Central memory CD8-positive, alpha-beta T cell (primary cell): ENCODE results near the gene FGR.
"Not testable (repeated sequence)": the region's sequence is repeated elsewhere in the genome, so short reads cannot be mapped to it uniquely, and the experiment has no call there.

ENCODE experiments used
- ATAC-seq: fragments of 150-1000 bp; cut with Tn5 transposase; replicated peaks from 2 replicates; pipeline ENCODE4 v1.10.0; 2022; ENCODE audit warnings: mild to moderate bottlenecking, moderate FRiP score, moderate number of reproducible peaks; ENCODE audit not compliant: poor library complexity, severe bottlenecking; ENCODE audit errors: extremely low read depth
- DNase-seq, 2 donors: peaks; one replicate each; pipeline ENCODE4 v3.0.0; 2021; ENCODE audit warnings: low spot score in 2 of 2
- H3K27ac Mint-ChIP-seq: one replicate; pipeline ENCODE4 v1.8.0; 2022; ENCODE audit warnings: low read depth, mild to moderate bottlenecking, moderate library complexity, mixed read lengths
- H3K27me3 Mint-ChIP-seq: one replicate; pipeline ENCODE4 v1.8.0; 2022; ENCODE audit warnings: mixed read lengths
- H3K36me3 Mint-ChIP-seq: one replicate; pipeline ENCODE4 v1.8.0; 2022; ENCODE audit warnings: mild to moderate bottlenecking, moderate library complexity, mixed read lengths; ENCODE audit not compliant: insufficient read depth
- H3K4me1 Mint-ChIP-seq: one replicate; pipeline ENCODE4 v1.8.0; 2022; ENCODE audit warnings: mixed read lengths
- H3K4me3 Mint-ChIP-seq: one replicate; pipeline ENCODE4 v1.8.0; 2022; ENCODE audit warnings: mild to moderate bottlenecking, moderate library complexity, mixed read lengths
- H3K9me3 Mint-ChIP-seq: one replicate; pipeline ENCODE4 v1.8.0; 2022; ENCODE audit warnings: mixed read lengths

The FGR gene

GRCh38 chr1:27655151-27655937 lies 20.4 kb upstream of the FGR start:
- Mint-ChIP-seq H3K4me1 (peaks cover 35% of the 10 kb centered on the region), H3K27me3 (no peaks in the 10 kb centered on the region), H3K4me3 (no peak overlapping the region), H3K36me3 (peaks cover 10% of the 10 kb centered on the region), H3K27ac (peak overlapping the region; percentile 53), H3K9me3 (no peaks in the 10 kb centered on the region)
- ATAC-seq, result no peak
- DNase-seq, result no peak

DNA sequence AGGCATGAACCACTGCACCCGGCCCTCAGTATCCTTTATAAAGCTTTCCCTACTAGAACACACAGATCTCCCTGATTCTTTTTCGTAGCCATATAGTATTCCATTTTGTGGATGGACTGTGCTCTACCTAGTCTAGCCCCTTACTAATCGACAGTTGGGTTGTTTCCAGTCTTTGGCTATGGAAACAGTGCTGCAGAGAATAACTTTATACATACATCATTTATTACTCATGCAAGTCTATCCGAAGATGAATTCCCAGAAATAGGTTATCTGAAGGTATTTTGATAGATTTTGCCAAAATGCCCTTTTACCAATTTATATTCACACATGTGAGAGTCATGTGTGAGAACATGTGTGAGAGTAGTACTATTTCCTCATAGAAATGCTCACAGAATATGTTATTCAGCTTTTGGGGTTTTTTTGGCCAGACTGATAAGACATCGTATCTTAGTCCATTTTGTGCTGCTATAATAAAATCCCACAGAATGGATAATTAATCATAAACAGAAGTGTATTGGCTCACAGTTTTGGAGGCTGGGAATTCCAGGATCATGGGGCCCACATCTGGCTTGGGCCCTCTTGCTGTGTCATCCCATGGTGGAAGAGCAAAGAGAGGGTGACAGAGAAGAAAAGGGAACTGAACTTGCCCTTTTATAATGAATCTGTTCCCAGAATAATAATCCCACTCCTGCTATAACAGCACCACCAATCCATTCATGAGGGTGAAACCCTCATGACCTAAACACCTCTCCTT lies 17.3 kb upstream of the FGR start:
- peaks cover 21% of the 10 kb centered on the region for H3K4me1 Mint-ChIP-seq
- H3K36me3 Mint-ChIP-seq, result no peaks in the 10 kb centered on the region
- ATAC-seq (no peak), DNase-seq (no peak)
- no peak overlapping the region for H3K4me3 Mint-ChIP-seq
- no peak overlapping the region for H3K27ac Mint-ChIP-seq
- H3K27me3 Mint-ChIP-seq, result no peaks in the 10 kb centered on the region
- no peaks in the 10 kb centered on the region for H3K9me3 Mint-ChIP-seq

- H3K36me3 Mint-ChIP-seq, result no peaks in the 10 kb centered on the region
- ATAC-seq, result no peak
- DNase-seq, result no peak
- no peaks in the 10 kb centered on the region for H3K27me3 Mint-ChIP-seq
- peak overlapping the region; percentile 30 for H3K27ac Mint-ChIP-seq
- H3K4me3 Mint-ChIP-seq, result no peak overlapping the region
- H3K4me1 Mint-ChIP-seq, result peaks cover 21% of the 10 kb centered on the region
- no peaks in the 10 kb centered on the region for H3K9me3 Mint-ChIP-seq
These were observed 15.7 kb upstream of the FGR start for GRCh38 chr1:27650539-27651175.

- no peak for ATAC-seq
- no peak for DNase-seq
- Mint-ChIP-seq H3K9me3 (no peaks in the 10 kb centered on the region), H3K27me3 (no peaks in the 10 kb centered on the region), H3K4me3 (no peak overlapping the region), H3K4me1 (peaks cover 16% of the 10 kb centered on the region), H3K27ac (peak overlapping the region; percentile 30), H3K36me3 (no peaks in the 10 kb centered on the region)
These were observed 15.2 kb upstream of the FGR start for GRCh38 chr1:27650171-27650538.

DNA sequence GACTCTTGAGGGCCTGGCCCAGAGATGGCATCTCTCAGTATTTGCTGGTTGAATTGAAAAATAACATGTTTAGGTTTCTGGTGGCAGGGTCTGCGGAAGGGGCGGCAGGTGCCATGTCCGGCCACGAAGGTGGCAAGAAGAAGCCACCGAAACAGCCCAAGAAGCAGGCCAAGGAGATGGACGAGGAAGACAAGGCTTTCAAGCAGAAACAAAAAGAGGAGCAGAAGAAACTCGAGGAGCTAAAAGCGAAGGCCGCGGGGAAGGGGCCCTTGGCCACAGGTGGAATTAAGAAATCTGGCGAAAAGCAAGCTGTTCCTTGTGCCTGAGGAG lies 14.3 kb upstream of the FGR start:
- DNase-seq (no peak), ATAC-seq (no peak)
- no peak overlapping the region for H3K27ac Mint-ChIP-seq
- H3K36me3 Mint-ChIP-seq, result no peaks in the 10 kb centered on the region
- peaks cover 15% of the 10 kb centered on the region for H3K4me1 Mint-ChIP-seq
- H3K4me3 Mint-ChIP-seq, result no peak overlapping the region
- no peaks in the 10 kb centered on the region for H3K9me3 Mint-ChIP-seq
- no peaks in the 10 kb centered on the region for H3K27me3 Mint-ChIP-seq

DNA sequence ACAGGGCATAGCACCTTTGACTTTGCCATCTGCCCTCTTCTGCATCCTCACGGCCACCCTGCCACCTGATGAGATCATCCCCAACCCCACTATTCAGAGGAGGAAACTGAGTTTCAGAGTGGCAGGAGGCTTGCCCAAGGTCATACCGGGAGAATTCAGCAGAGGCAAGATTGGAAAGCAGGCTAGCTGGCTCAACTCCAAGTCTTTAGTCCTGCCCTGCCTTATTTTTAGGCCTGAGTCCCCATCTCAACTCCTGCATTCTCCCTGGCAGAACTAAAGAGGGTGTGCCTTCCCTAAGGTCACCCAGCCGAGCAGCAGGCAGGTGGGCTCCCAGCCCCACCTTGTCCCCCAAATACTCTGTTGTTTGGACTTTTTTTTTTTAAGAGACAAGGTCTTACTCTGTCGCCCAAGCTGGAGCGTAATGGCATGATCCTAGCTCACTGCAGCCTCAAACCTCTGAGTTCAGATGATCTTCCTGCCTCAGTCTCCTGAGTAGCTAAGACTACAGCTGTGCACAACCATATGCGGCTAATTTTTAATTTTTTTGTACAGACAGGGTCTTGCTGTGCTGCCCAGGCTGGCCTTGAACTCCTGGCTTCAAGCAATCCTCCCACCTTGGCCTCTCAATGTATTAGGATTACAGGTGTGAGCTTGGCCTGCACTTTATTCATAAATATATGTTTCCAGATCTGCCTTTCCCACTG lies 13.8 kb upstream of the FGR start:
- no peak for DNase-seq
- Mint-ChIP-seq H3K27ac (no peak overlapping the region), H3K9me3 (no peaks in the 10 kb centered on the region), H3K27me3 (no peaks in the 10 kb centered on the region), H3K4me1 (peaks cover 20% of the 10 kb centered on the region), H3K36me3 (no peaks in the 10 kb centered on the region), H3K4me3 (no peak overlapping the region)
- ATAC-seq, result no peak

DNA sequence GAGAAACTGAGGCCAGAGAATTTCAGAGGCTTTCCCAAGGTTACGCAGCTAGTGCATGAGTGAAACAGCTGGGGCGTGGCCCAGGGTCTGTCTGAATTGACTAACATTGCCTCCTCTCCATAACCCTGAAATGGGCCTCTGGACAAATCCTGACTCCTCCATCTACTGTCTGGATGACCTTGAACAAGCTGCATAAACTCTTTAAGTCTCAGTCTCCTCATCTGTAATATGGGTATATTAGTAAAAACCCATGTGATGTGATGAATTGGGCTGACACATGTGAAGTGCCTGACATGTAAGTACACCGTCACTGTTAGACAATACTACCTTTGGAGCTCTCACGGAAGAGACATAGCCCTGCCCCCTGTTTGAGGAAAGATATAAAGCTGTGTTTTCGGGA lies 12.3 kb upstream of the FGR start:
- Mint-ChIP-seq H3K4me3 (no peak overlapping the region), H3K36me3 (no peaks in the 10 kb centered on the region), H3K9me3 (no peaks in the 10 kb centered on the region), H3K4me1 (peaks cover 25% of the 10 kb centered on the region), H3K27ac (no peak overlapping the region), H3K27me3 (no peaks in the 10 kb centered on the region)
- no peak for DNase-seq
- ATAC-seq, result no peak

DNA sequence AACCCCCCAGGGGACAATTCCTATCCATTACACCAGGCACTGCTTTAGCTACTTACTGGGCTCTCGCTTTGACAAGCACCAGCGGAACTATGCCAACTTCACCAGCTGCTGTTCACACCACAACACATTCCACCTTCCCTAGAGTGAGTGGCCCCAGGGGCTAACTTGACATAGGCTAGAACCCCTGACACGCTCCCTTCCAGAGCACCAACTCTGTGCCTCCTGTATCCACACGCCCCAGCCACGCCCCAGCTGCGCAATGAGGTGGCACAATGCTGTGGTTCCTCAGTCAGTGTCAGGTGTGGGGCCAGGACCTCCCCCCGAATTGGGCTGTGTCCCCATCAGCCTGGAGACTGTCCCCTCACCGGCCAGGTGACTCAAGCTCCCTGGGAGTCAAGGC lies 11.7 kb upstream of the FGR start:
- H3K4me3 Mint-ChIP-seq, result no peak overlapping the region
- peaks cover 25% of the 10 kb centered on the region for H3K4me1 Mint-ChIP-seq
- no peaks in the 10 kb centered on the region for H3K27me3 Mint-ChIP-seq
- H3K27ac Mint-ChIP-seq, result no peak overlapping the region
- no peaks in the 10 kb centered on the region for H3K36me3 Mint-ChIP-seq
- DNase-seq (no peak), ATAC-seq (no peak)
- H3K9me3 Mint-ChIP-seq, result no peaks in the 10 kb centered on the region

DNA sequence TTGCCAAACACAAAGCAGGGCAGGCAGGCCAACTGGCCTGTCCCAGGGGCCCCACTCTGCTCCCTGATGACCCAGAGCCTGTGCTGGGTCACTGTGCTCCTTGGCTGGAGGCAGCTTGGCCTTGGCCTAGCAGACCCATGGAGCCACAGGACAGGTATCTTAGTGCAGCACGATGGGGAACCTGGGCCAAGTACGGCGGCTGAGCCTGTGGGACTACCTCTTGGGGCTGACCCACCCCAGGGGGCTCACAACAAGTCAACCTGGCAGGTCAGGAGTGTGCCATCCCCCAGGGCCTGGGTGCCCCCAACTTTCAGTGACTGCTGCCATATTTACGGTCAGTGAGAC lies 10.1 kb upstream of the FGR start:
- Mint-ChIP-seq H3K4me1 (peaks cover 15% of the 10 kb centered on the region), H3K27ac (no peak overlapping the region), H3K27me3 (no peaks in the 10 kb centered on the region), H3K4me3 (no peak overlapping the region), H3K9me3 (no peaks in the 10 kb centered on the region), H3K36me3 (no peaks in the 10 kb centered on the region)
- ATAC-seq, result no peak
- no peak for DNase-seq

DNA sequence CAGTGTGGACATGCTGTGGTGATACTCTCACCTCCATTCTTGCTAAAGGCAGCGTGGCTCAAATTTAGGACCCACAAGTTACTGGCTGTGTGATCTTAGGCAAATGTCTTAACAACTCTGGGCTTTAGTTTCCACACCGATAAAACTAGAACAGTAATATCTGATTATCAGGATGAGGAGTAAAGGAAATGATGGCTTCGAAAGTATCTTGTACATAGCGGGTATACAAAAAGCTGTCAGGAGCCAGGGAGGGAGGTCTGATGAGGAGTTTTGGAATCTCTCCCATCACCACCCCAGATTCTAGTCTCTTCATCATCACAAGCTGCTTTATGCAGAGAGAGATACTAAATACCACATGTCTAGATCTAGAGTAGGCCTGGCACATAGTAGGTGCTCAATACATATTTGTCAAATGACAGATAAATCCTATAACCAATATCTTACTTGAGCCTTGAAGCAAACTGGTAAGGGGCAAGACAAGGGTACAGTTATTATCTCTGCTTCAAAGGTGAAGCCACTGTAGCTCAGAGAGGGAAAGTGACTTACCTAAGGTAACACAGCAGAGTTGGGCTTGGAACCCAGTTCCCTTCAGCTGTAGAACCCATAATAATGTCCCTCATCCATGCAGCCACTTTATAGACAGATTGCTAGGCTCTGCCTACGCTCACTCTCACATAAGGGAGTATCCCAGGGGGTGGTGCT lies 9.5 kb upstream of the FGR start:
- Mint-ChIP-seq H3K9me3 (no peaks in the 10 kb centered on the region), H3K27me3 (no peaks in the 10 kb centered on the region), H3K4me1 (peaks cover 13% of the 10 kb centered on the region), H3K36me3 (no peaks in the 10 kb centered on the region), H3K4me3 (no peak overlapping the region), H3K27ac (no peak overlapping the region)
- no peak for ATAC-seq
- no peak for DNase-seq

GRCh38 chr1:27643600-27644368 lies 8.8 kb upstream of the FGR start:
- H3K27me3 Mint-ChIP-seq, result no peaks in the 10 kb centered on the region
- H3K4me3 Mint-ChIP-seq, result no peak overlapping the region
- H3K27ac Mint-ChIP-seq, result no peak overlapping the region
- peaks cover 17% of the 10 kb centered on the region for H3K4me1 Mint-ChIP-seq
- DNase-seq (peak; percentile 53), ATAC-seq (peak; percentile 82)
- H3K9me3 Mint-ChIP-seq, result no peaks in the 10 kb centered on the region
- H3K36me3 Mint-ChIP-seq, result no peaks in the 10 kb centered on the region

DNA sequence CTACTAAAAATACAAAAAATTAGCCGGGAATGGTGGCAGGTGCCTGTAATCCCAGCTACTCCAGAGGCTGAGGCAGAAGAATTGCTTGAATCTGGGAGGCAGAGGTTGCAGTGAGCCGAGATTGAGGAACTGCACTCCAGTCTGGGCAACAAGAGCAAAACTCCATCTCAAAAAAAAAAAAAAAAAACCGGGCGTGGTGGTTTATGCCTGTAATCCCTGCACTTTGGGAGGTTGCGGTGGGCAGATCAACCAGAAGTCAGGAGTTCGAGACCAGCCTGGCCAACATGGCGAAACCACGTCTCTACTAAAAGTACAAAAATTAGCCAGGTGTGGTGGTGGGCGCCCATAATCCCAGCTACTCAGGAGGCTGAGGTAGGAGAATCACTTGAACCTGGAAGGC lies 5.5 kb upstream of the FGR start:
- not testable (repeated sequence) for ATAC-seq, H3K4me3 Mint-ChIP-seq, H3K36me3 Mint-ChIP-seq, H3K9me3 Mint-ChIP-seq, DNase-seq, H3K27me3 Mint-ChIP-seq, H3K27ac Mint-ChIP-seq
- peaks cover 35% of the 10 kb centered on the region for H3K4me1 Mint-ChIP-seq
